Right lobe of liver (tissue), 4 donors: ENCODE data around the gene SLC7A10.

ENCODE experiments used
- POLR2A ChIP-seq: fragments of 450-650 bp; IDR thresholded peaks from one replicate; pipeline ENCODE4 v1.6.1; 2017; ENCODE audit warnings: antibody characterized with exemption, mild to moderate bottlenecking
- TF ChIP-seq, protein P1 (sequence below), 4 donors: fragments of 200-600 bp in 3 of 4; fragments of 450-650 bp in 1 of 4; IDR thresholded peaks; one replicate each; pipeline versions ENCODE4 v1.5.1 to v1.8.0; 2016 to 2022; ENCODE audit warnings: antibody characterized with exemption in 4 of 4, mild to moderate bottlenecking in 2 of 4
- donor health status: DM: no; HTN: no; CAD: no.
- donor health status: DM: no; HTN: no; CAD: no.
- donor health status: DM: no; HTN: yes; CAD: no.

DNA sequence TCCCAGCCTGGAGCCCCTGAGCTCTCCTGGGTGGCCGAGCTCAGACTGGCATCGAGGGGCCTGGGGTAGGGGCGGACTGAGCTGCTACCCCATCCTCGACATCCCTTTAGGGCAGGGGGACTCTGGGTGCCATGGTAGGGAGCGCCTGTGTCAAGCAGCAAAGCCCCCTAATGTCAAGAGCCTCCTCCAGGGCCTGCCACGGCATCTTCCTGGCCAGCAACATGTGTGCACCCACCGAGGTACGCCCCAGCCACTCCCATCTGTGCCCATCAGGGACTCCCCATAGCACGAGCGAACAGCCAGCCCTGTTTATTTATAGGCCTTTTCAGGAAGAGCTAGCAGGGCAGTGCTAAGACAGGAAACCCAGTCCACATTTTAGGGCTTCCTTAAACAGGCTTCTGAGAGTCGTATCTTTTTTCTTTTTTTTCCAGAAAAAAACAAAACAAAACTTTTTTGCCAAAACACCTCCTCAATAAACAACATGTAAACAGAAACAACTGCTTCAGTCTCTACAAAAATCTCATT lies 17.2 kb downstream of the SLC7A10 start:
- TF ChIP-seq, protein P1, sequence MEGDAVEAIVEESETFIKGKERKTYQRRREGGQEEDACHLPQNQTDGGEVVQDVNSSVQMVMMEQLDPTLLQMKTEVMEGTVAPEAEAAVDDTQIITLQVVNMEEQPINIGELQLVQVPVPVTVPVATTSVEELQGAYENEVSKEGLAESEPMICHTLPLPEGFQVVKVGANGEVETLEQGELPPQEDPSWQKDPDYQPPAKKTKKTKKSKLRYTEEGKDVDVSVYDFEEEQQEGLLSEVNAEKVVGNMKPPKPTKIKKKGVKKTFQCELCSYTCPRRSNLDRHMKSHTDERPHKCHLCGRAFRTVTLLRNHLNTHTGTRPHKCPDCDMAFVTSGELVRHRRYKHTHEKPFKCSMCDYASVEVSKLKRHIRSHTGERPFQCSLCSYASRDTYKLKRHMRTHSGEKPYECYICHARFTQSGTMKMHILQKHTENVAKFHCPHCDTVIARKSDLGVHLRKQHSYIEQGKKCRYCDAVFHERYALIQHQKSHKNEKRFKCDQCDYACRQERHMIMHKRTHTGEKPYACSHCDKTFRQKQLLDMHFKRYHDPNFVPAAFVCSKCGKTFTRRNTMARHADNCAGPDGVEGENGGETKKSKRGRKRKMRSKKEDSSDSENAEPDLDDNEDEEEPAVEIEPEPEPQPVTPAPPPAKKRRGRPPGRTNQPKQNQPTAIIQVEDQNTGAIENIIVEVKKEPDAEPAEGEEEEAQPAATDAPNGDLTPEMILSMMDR (IDR thresholded peaks at IDR 0.05), result no peak
- no peak for TF ChIP-seq POLR2A
